ENCODE results near the gene TLE2. TPM values are rescaled to one million over a fixed set of nuclear protein-coding genes. Genes with fewer than 3 reads are reported as not detected.

TLE2 gene
- total RNA-seq, 1 experiment from 2014 or later: 35.6 TPM

DNA sequence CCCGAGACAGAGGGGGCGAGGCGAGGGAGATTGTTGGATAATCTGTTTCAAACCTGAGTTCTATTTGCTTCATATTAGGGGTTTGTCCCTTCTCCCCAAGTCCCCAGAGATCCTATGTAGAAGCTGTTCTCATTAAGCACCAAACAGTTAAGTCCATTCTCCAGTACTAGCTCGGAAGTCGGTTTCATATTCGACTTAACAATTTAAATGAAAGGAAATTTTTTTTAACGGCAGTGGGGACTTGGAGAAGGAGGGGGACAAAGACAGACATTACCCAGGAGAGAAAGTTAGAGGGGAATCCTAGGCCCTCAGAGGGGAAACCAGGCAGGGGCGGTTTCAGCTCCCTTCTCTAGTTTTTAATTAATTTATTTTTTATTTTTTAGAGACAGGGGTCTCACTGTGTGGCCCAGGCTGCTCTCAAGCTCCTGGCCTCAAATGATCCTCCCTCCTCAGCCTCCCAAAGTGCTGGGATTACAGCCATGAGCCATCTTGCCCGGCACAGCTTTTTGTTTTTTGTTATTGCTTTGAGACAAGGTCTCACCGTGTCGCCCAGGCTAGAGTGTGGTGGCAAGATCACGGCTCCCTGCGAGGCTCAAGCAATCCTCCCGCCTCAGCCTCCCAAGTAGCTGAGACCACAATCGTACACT is 13.7 kb upstream of the TLE2 start:
- Histone ChIP-seq H4K20me1 (ENCODE audit: insufficient read depth) (no peaks in the 10 kb centered on the region), H3K27ac (ENCODE audit: low read depth, low read length) (no peak overlapping the region), H3K9ac (ENCODE audit: low read length) (no peak overlapping the region), H3K36me3 (ENCODE audit: control insufficient read depth in 1 of 2, insufficient read depth in 2 of 2, low read length in 2 of 2) (no peaks in the 10 kb centered on the region), H3K4me1 (ENCODE audit: control insufficient read depth in 1 of 2, insufficient read depth in 2 of 2, low read length in 2 of 2) (peaks cover 18 to 27% of the 10 kb centered on the region in 2 experiments), H3K9me2 (ENCODE audit: insufficient read depth) (no peaks in the 10 kb centered on the region), H2AFZ (ENCODE audit: low read depth, low read length, poor library complexity, severe bottlenecking) (no peak overlapping the region), H3K27me3 (ENCODE audit: insufficient read depth, low read length) (no peaks in the 10 kb centered on the region), H3K9me3 (ENCODE audit: control insufficient read depth in 1 of 2, insufficient read depth in 1 of 2, low read depth in 1 of 2, low read length in 2 of 2) (no peaks in the 10 kb centered on the region), H3K4me2 (ENCODE audit: low read length) (no peak overlapping the region), H3K79me2 (ENCODE audit: insufficient read depth, low read length) (no peaks in the 10 kb centered on the region), H3K4me3 (replicated peaks in 1 of 2; ENCODE audit: low read depth in 1 of 2, low read length in 2 of 2) (no peak overlapping the region)
- RAD21 ChIA-PET (ENCODE audit: low non-redundant PET in 1 of 2, low total read pairs in 2 of 2, uncharacterized antibody in 2 of 2, unreplicated experiment in 2 of 2): no interaction called here
- intact Hi-C loops (cut with micrococcal nuclease): no loop called here
- CTCF ChIA-PET: no interaction called here
- BruUV-seq (replicated peaks): no TSS peak
- POLR2A ChIA-PET: no interaction called here
- no peak for TF ChIP-seq EZH2phosphoT487 (IDR thresholded peaks at IDR 0.05; ENCODE audit: borderline replicate concordance)
- TF ChIP-seq JUND (IDR thresholded peaks at IDR 0.05): no peak
- TF ChIP-seq RAD21 (IDR thresholded peaks at IDR 0.05; ENCODE audit: low read depth): no peak
- TF ChIP-seq POLR2AphosphoS5 (IDR thresholded peaks at IDR 0.05; ENCODE audit: low read depth, low read length): no peak
- TF ChIP-seq, protein P1, sequence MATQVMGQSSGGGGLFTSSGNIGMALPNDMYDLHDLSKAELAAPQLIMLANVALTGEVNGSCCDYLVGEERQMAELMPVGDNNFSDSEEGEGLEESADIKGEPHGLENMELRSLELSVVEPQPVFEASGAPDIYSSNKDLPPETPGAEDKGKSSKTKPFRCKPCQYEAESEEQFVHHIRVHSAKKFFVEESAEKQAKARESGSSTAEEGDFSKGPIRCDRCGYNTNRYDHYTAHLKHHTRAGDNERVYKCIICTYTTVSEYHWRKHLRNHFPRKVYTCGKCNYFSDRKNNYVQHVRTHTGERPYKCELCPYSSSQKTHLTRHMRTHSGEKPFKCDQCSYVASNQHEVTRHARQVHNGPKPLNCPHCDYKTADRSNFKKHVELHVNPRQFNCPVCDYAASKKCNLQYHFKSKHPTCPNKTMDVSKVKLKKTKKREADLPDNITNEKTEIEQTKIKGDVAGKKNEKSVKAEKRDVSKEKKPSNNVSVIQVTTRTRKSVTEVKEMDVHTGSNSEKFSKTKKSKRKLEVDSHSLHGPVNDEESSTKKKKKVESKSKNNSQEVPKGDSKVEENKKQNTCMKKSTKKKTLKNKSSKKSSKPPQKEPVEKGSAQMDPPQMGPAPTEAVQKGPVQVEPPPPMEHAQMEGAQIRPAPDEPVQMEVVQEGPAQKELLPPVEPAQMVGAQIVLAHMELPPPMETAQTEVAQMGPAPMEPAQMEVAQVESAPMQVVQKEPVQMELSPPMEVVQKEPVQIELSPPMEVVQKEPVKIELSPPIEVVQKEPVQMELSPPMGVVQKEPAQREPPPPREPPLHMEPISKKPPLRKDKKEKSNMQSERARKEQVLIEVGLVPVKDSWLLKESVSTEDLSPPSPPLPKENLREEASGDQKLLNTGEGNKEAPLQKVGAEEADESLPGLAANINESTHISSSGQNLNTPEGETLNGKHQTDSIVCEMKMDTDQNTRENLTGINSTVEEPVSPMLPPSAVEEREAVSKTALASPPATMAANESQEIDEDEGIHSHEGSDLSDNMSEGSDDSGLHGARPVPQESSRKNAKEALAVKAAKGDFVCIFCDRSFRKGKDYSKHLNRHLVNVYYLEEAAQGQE (IDR thresholded peaks at IDR 0.05; ENCODE audit: low read depth): no peak
- TF ChIP-seq, protein P2, sequence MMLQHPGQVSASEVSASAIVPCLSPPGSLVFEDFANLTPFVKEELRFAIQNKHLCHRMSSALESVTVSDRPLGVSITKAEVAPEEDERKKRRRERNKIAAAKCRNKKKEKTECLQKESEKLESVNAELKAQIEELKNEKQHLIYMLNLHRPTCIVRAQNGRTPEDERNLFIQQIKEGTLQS (IDR thresholded peaks at IDR 0.05): no peak
- TF ChIP-seq, protein P3, sequence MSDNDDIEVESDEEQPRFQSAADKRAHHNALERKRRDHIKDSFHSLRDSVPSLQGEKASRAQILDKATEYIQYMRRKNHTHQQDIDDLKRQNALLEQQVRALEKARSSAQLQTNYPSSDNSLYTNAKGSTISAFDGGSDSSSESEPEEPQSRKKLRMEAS (IDR thresholded peaks at IDR 0.05): no peak
- no peak for TF ChIP-seq SP1 (IDR thresholded peaks at IDR 0.05; ENCODE audit: low read depth)
- no peak for TF ChIP-seq ZFX (IDR thresholded peaks at IDR 0.05)
- no peak for TF ChIP-seq CBX3 (IDR thresholded peaks at IDR 0.05; ENCODE audit: low read depth)
- TF ChIP-seq SRF (IDR thresholded peaks at IDR 0.05; ENCODE audit: low read depth): no peak
- TF ChIP-seq ELF1 (IDR thresholded peaks at IDR 0.05; ENCODE audit: borderline replicate concordance, low read depth): no peak
- DNase-seq (ENCODE audit: low read depth, low spot score) (no peak), ATAC-seq (no peak)

Measured in HCT116 (cell line).